HEK293 (cell line): ENCODE results near the gene CCDC183.
A peak's percentile ranks its signal among the peaks of the same experiment; 100 is the strongest.

ENCODE experiments used
- CTCF ChIA-PET: fragments of 350-600 bp; formaldehyde crosslinking; extraction: SDS; loops from one replicate; lab custom pipeline; 2021; ENCODE audit warnings: antibody characterized with exemption; lab: Yijun Ruan, JAX
- POLR2A ChIA-PET: fragments of 300-600 bp; formaldehyde crosslinking; extraction: SDS; loops from one replicate; lab custom pipeline; 2020; ENCODE audit warnings: antibody characterized with exemption, inconsistent platforms; lab: Yijun Ruan, JAX
- H3K27ac ChIP-seq: fragments of 200-500 bp; sonication (Bioruptor generic); 2 replicates; pipeline ENCODE4 v1.5.1; 2014; ENCODE audit warnings: low read depth, low read length, control low read depth, inconsistent platforms; ENCODE audit errors: extremely low read depth
- H3K36me3 ChIP-seq, 2 experiments: fragments of 200-500 bp in 1 of 2; sonication (Bioruptor generic) in 1 of 2; 1 replicate in 1 of 2; 2 replicates in 1 of 2; pipeline ENCODE4 v1.5.1; 2014 to 2017; ENCODE audit warnings: inconsistent platforms in 2 of 2, low read length in 2 of 2; ENCODE audit not compliant: control insufficient read depth in 2 of 2, insufficient read depth in 1 of 2
- H3K4me1 ChIP-seq: fragments of 200-500 bp; sonication (Bioruptor generic); 2 replicates; pipeline ENCODE4 v1.5.1; 2014; ENCODE audit warnings: mild to moderate bottlenecking, low read length, inconsistent platforms; ENCODE audit not compliant: control insufficient read depth, insufficient read depth
- H3K4me3 ChIP-seq: 2 replicates; pipeline ENCODE4 v1.5.1; 2011; ENCODE audit warnings: low read depth, mild to moderate bottlenecking, control low read depth, low read length, moderate library complexity
- H3K9me3 ChIP-seq: fragments of 200-500 bp; sonication (Bioruptor generic); 2 replicates; pipeline ENCODE4 v1.5.1; 2014; ENCODE audit warnings: low read depth, low read length, inconsistent platforms; ENCODE audit not compliant: control insufficient read depth, insufficient read depth
- GLIS2 ChIP-seq: fragments of 450-650 bp; formaldehyde crosslinking; IDR thresholded peaks from 2 replicates; pipeline ENCODE4 v1.5.1; 2016; ENCODE audit warnings: missing biosample characterization, missing genetic modification characterization
- MYNN ChIP-seq: fragments of 450-650 bp; formaldehyde crosslinking; IDR thresholded peaks from 2 replicates; pipeline ENCODE4 v1.5.1; 2016; ENCODE audit warnings: missing biosample characterization, missing genetic modification characterization, borderline replicate concordance
- REPIN1 ChIP-seq: fragments of 450-650 bp; formaldehyde crosslinking; IDR thresholded peaks from 2 replicates; pipeline ENCODE4 v1.5.1; 2017; ENCODE audit warnings: missing biosample characterization, missing genetic modification characterization, low read depth
- ZBTB6 ChIP-seq: fragments of 450-650 bp; formaldehyde crosslinking; IDR thresholded peaks from 2 replicates; pipeline ENCODE4 v1.5.1; 2017; ENCODE audit warnings: missing biosample characterization, missing genetic modification characterization
- ZFHX2 ChIP-seq: fragments of 450-650 bp; formaldehyde crosslinking; conservative IDR thresholded peaks from 2 replicates; pipeline ENCODE4 v1.5.1; 2016; ENCODE audit warnings: missing biosample characterization, missing genetic modification characterization
- ZNF211 ChIP-seq: fragments of 450-650 bp; formaldehyde crosslinking; IDR thresholded peaks from 2 replicates; pipeline ENCODE4 v1.5.1; 2016; ENCODE audit warnings: low read depth, missing biosample characterization, missing genetic modification characterization
- ZNF280C ChIP-seq: fragments of 450-650 bp; formaldehyde crosslinking; IDR thresholded peaks from 2 replicates; pipeline ENCODE4 v1.5.1; 2016; ENCODE audit warnings: missing biosample characterization, missing genetic modification characterization
- ZNF501 ChIP-seq: fragments of 450-650 bp; formaldehyde crosslinking; IDR thresholded peaks from 2 replicates; pipeline ENCODE4 v1.5.1; 2016; ENCODE audit warnings: missing biosample characterization, missing genetic modification characterization
- ZNF561 ChIP-seq: fragments of 450-650 bp; IDR thresholded peaks from 2 replicates; pipeline ENCODE4 v1.5.1; 2018; ENCODE audit warnings: missing biosample characterization, missing genetic modification characterization, borderline replicate concordance
- ZNF600 ChIP-seq: fragments of 450-650 bp; formaldehyde crosslinking; IDR thresholded peaks from 2 replicates; pipeline ENCODE4 v1.5.1; 2016; ENCODE audit warnings: missing biosample characterization, missing genetic modification characterization
- ZNF623 ChIP-seq: fragments of 450-650 bp; formaldehyde crosslinking; IDR thresholded peaks from 2 replicates; pipeline ENCODE4 v1.5.1; 2016; ENCODE audit warnings: missing biosample characterization, missing genetic modification characterization
- ZNF645 ChIP-seq: fragments of 450-650 bp; formaldehyde crosslinking; IDR thresholded peaks from 2 replicates; pipeline ENCODE4; 2016; ENCODE audit warnings: missing biosample characterization, missing genetic modification characterization
- ZNF660 ChIP-seq: fragments of 450-650 bp; IDR thresholded peaks from 2 replicates; pipeline ENCODE4 v1.5.1; 2018; ENCODE audit warnings: missing biosample characterization, mild to moderate bottlenecking, missing genetic modification characterization
- ZNF76 ChIP-seq: fragments of 450-650 bp; formaldehyde crosslinking; IDR thresholded peaks from 2 replicates; pipeline ENCODE4; 2016; ENCODE audit warnings: low read depth, missing biosample characterization, missing genetic modification characterization, borderline replicate concordance
- ZNF768 ChIP-seq: fragments of 450-650 bp; formaldehyde crosslinking; IDR thresholded peaks from 2 replicates; pipeline ENCODE4 v1.5.1; 2018; ENCODE audit warnings: missing biosample characterization, mild to moderate bottlenecking, missing genetic modification characterization
- TF ChIP-seq, protein P1 (sequence below): fragments of 450-650 bp; formaldehyde crosslinking; IDR thresholded peaks from 2 replicates; pipeline ENCODE4 v1.5.1; 2016; ENCODE audit warnings: missing biosample characterization, missing genetic modification characterization, borderline replicate concordance
- TF ChIP-seq, protein P2 (sequence below): fragments of 450-650 bp; formaldehyde crosslinking; IDR thresholded peaks from 2 replicates; pipeline ENCODE4 v1.5.1; 2017; ENCODE audit warnings: missing biosample characterization, missing genetic modification characterization

Gene CCDC183

GRCh38 chr9:136806631-136807201 lies 10.6 kb downstream of the CCDC183 start:
- Histone ChIP-seq H3K9me3 (no peaks in the 10 kb centered on the region), H3K36me3 (peaks cover 7 to 26% of the 10 kb centered on the region in 2 experiments), H3K4me3 (peak overlapping the region; percentile 84; the same call in 1 of the 2 replicates), H3K27ac (no peak overlapping the region; the same call in 1 of the 2 replicates), H3K4me1 (peaks cover 7% of the 10 kb centered on the region; the same call in 1 of the 2 replicates)
- ChIA-PET CTCF (interaction anchor here (1.2 to 2.6 kb wide), 3 partner anchors 14 to 48 kb away, joined by 4 to 18 read pairs (median 10); partner anchors contain the start of gene AJM1), POLR2A (interaction anchor here (0.7 to 3.3 kb wide), 11 partner anchors 9 to 264 kb away, joined by 3 to 15 read pairs (median 4); partner anchors contain the start of genes AJM1, SAPCD2 and TRAF2)
- TF ChIP-seq ZNF211 (no peak), ZBTB6 (tag by site-specific recombination) (no peak), ZNF501 (no peak)

DNA sequence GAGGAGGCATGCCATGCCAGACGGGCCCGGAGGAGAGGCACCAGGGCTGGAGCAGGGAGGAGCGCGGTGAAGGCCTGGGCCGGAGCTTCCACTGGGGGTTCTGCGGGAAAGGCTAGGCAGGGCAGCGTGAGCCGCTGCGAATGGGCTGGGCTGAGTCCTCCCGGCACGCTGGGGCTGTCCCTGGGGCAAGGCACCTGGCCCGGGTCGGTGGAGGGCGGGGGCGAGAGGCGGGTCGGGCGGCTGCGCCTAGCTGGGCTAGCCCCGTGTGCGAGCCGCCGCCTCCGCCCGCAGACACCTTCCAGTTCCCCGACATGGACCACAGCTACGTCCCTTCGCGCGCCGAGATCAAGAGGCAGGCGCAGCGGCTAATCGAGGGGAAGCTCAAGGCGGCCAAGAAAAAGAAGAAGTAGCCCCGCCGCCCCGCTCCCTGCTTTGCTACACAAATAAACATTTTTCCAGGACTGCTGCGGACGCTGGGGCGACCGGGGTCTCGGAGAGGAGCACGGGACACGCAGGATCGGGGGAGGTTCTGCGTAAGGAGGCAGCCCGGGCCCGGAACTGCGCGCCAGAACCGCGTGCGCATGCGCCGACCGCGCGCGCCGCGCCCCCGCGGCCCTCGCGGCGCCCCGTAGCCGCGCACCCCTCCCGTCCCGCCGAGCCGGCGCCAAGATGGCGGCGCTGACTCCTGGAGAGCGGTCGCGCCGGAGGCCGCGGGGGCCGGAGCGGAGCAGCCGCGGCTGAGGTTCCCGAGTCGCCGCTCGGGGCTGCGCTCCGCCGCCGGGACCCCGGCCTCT lies 11.3 kb downstream of the CCDC183 start, which contains the start of gene RABL6:
RABL6 (plus strand) TSS at position 668 of the 794 bp plus-strand sequence. CDS start 249 bp downstream, outside the sequence.
- CTCF ChIA-PET = interaction anchor here (0.5 to 2.6 kb wide), 5 partner anchors 15 to 465 kb away, joined by 3 to 18 read pairs (median 4); partner anchors contain the start of gene AJM1
- Histone ChIP-seq H3K36me3 (peaks cover 11 to 31% of the 10 kb centered on the region in 2 experiments), H3K4me3 (peak within 1 kb of the TSS; percentile 84), H3K4me1 (peaks cover 7% of the 10 kb centered on the region; the same call in 1 of the 2 replicates), H3K27ac (peak within 1 kb of the TSS; percentile 96), H3K9me3 (no peaks in the 10 kb centered on the region)
- POLR2A ChIA-PET = interaction anchor here (0.6 to 3.3 kb wide), 9 partner anchors 10 to 79 kb away, joined by 3 to 15 read pairs (median 6); partner anchors contain the start of genes AJM1 and TRAF2
- TF ChIP-seq MYNN (tag by site-specific recombination) (no peak), REPIN1 (tag by site-specific recombination) (no peak), ZNF600 (tag by site-specific recombination) (peak; percentile 94), ZNF623 (tag by site-specific recombination) (0 out of 2 replicates have a peak, but pooled peaks have one; percentile 8), ZNF645 (tag by site-specific recombination) (no peak), ZNF768 (tag by site-specific recombination) (no peak), ZNF280C (tag by site-specific recombination) (no peak), ZNF660 (tag by site-specific recombination) (no peak; the same call in 1 of the 2 replicates), ZNF76 (tag by site-specific recombination) (peak; percentile 71), ZFHX2 (peak; percentile 68), GLIS2 (peak; percentile 47), ZNF561 (peak; percentile 58; the same call in 1 of the 2 replicates)
- TF ChIP-seq, protein P1, sequence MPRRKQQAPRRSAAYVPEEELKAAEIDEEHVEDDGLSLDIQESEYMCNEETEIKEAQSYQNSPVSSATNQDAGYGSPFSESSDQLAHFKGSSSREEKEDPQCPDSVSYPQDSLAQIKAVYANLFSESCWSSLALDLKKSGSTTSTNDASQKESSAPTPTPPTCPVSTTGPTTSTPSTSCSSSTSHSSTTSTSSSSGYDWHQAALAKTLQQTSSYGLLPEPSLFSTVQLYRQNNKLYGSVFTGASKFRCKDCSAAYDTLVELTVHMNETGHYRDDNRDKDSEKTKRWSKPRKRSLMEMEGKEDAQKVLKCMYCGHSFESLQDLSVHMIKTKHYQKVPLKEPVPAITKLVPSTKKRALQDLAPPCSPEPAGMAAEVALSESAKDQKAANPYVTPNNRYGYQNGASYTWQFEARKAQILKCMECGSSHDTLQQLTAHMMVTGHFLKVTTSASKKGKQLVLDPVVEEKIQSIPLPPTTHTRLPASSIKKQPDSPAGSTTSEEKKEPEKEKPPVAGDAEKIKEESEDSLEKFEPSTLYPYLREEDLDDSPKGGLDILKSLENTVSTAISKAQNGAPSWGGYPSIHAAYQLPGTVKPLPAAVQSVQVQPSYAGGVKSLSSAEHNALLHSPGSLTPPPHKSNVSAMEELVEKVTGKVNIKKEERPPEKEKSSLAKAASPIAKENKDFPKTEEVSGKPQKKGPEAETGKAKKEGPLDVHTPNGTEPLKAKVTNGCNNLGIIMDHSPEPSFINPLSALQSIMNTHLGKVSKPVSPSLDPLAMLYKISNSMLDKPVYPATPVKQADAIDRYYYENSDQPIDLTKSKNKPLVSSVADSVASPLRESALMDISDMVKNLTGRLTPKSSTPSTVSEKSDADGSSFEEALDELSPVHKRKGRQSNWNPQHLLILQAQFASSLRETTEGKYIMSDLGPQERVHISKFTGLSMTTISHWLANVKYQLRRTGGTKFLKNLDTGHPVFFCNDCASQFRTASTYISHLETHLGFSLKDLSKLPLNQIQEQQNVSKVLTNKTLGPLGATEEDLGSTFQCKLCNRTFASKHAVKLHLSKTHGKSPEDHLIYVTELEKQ (tag by site-specific recombination) = no peak
- TF ChIP-seq, protein P2, sequence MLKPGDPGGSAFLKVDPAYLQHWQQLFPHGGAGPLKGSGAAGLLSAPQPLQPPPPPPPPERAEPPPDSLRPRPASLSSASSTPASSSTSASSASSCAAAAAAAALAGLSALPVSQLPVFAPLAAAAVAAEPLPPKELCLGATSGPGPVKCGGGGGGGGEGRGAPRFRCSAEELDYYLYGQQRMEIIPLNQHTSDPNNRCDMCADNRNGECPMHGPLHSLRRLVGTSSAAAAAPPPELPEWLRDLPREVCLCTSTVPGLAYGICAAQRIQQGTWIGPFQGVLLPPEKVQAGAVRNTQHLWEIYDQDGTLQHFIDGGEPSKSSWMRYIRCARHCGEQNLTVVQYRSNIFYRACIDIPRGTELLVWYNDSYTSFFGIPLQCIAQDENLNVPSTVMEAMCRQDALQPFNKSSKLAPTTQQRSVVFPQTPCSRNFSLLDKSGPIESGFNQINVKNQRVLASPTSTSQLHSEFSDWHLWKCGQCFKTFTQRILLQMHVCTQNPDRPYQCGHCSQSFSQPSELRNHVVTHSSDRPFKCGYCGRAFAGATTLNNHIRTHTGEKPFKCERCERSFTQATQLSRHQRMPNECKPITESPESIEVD (tag by site-specific recombination) = no peak
